Hepatocyte (in vitro differentiated cells): ENCODE data around the gene LARP4B. TPM values are rescaled to one million over a fixed set of nuclear protein-coding genes. Genes with fewer than 3 reads are reported as not detected.

Source experiments
- DNase-seq: peaks from one replicate; pipeline ENCODE4 v3.0.0-alpha.2; 2016; ENCODE audit warnings: low spot score
- H2AFZ ChIP-seq: fragments of 200-600 bp; sonication (generic); 2 replicates; pipeline ENCODE4 v1.6.0; 2016; ENCODE audit warnings: antibody characterized with exemption, mild to moderate bottlenecking
- H3K27ac ChIP-seq: fragments of 200-600 bp; sonication (generic); 2 replicates; pipeline ENCODE4 v1.5.1; 2016; ENCODE audit warnings: mild to moderate bottlenecking
- H3K27me3 ChIP-seq: fragments of 200-600 bp; sonication (generic); 2 replicates; pipeline ENCODE4 v1.6.1; 2016
- H3K36me3 ChIP-seq: fragments of 200-600 bp; sonication (generic); replicated peaks from 2 replicates; pipeline ENCODE4 v1.5.1; 2016; ENCODE audit warnings: low read depth; ENCODE audit not compliant: insufficient read depth
- H3K4me1 ChIP-seq: fragments of 200-600 bp; sonication (generic); 2 replicates; pipeline ENCODE4 v1.5.1; 2016; ENCODE audit warnings: mild to moderate bottlenecking, moderate library complexity; ENCODE audit not compliant: insufficient read depth
- H3K4me2 ChIP-seq: fragments of 200-600 bp; sonication (generic); 2 replicates; pipeline ENCODE4 v1.6.0; 2016
- H3K4me3 ChIP-seq: fragments of 200-600 bp; sonication (generic); 2 replicates; pipeline ENCODE4 v1.5.1; 2016; ENCODE audit warnings: mild to moderate bottlenecking
- H3K79me2 ChIP-seq: fragments of 200-600 bp; sonication (generic); 2 replicates; pipeline ENCODE4 v1.6.0; 2017; ENCODE audit warnings: mild to moderate bottlenecking
- H3K9me2 ChIP-seq: fragments of 200-600 bp; sonication (generic); replicated peaks from 2 replicates; pipeline ENCODE4 v1.6.0; 2017; ENCODE audit warnings: mild to moderate bottlenecking; ENCODE audit not compliant: insufficient read depth
- H3K9me3 ChIP-seq: fragments of 200-600 bp; sonication (generic); 2 replicates; pipeline ENCODE4 v1.5.1; 2016; ENCODE audit warnings: low read depth, mild to moderate bottlenecking
- H4K20me1 ChIP-seq: fragments of 200-600 bp; sonication (generic); 2 replicates; pipeline ENCODE4 v1.6.0; 2016; ENCODE audit warnings: mild to moderate bottlenecking; ENCODE audit not compliant: insufficient read depth, poor library complexity, severe bottlenecking
- CTCF ChIP-seq: fragments of 200-600 bp; sonication (generic); IDR thresholded peaks from 2 replicates; pipeline ENCODE4 v1.5.1; 2016; ENCODE audit warnings: antibody characterized with exemption, mild to moderate bottlenecking; ENCODE audit not compliant: poor library complexity
- EZH2 ChIP-seq: fragments of 200-600 bp; sonication (generic); IDR thresholded peaks from 2 replicates; pipeline ENCODE4 v1.6.1; 2016; ENCODE audit warnings: antibody characterized with exemption, mild to moderate bottlenecking, borderline replicate concordance
- EZH2phosphoT487 ChIP-seq: fragments of 200-600 bp; sonication (generic); IDR thresholded peaks from one replicate; pipeline ENCODE4 v1.6.1; 2018; ENCODE audit warnings: antibody characterized with exemption, mild to moderate bottlenecking, low read depth, moderate library complexity; ENCODE audit not compliant: unreplicated experiment, severe bottlenecking
- WGBS: methylation state at CpG from one replicate; pipeline ENCODE4 v1.1.6; 2016; ENCODE audit warnings: low lambda C conversion rate; ENCODE audit errors: missing lambda C conversion rate; 5-methylcytosine and 5-hydroxymethylcytosine counted together
- polyA plus RNA-seq: library from polyadenylated mRNA; unstranded; fragments of >200 nt; fragmentation: Nextera tagmentation; extraction: Ambion mirVana; gene quantifications from 2 replicates; pipeline ENCODE4 v1.2.1, GENCODE V29; 2016
- total RNA-seq: library from RNA; depleted of rRNA; stranded (reverse); fragments of >200 nt; gene quantifications from 2 replicates; pipeline ENCODE4 v1.2.3, GENCODE V29; 2014

LARP4B gene
- total and polyA plus RNA-seq, 2 experiments from 2014 or later: 28.4 to 43.4 TPM

GRCh38 chr10:841535-841934 lies 90.0 kb downstream of the LARP4B start:
- Histone ChIP-seq H3K79me2 (peaks cover 75% of the 10 kb centered on the region), H3K27ac (no peak overlapping the region), H2AFZ (no peak overlapping the region), H3K36me3 (no peaks in the 10 kb centered on the region), H4K20me1 (peaks cover 7% of the 10 kb centered on the region), H3K27me3 (no peaks in the 10 kb centered on the region), H3K9me2 (no peaks in the 10 kb centered on the region), H3K9me3 (no peaks in the 10 kb centered on the region), H3K4me1 (peaks cover 12% of the 10 kb centered on the region), H3K4me3 (no peak overlapping the region), H3K4me2 (no peak overlapping the region)
- 97% methylated on average over 5 of the region's 5 CpGs for WGBS
- no peak for TF ChIP-seq EZH2phosphoT487
- TF ChIP-seq EZH2: no peak
- no peak for TF ChIP-seq CTCF
- no peak for DNase-seq

DNA sequence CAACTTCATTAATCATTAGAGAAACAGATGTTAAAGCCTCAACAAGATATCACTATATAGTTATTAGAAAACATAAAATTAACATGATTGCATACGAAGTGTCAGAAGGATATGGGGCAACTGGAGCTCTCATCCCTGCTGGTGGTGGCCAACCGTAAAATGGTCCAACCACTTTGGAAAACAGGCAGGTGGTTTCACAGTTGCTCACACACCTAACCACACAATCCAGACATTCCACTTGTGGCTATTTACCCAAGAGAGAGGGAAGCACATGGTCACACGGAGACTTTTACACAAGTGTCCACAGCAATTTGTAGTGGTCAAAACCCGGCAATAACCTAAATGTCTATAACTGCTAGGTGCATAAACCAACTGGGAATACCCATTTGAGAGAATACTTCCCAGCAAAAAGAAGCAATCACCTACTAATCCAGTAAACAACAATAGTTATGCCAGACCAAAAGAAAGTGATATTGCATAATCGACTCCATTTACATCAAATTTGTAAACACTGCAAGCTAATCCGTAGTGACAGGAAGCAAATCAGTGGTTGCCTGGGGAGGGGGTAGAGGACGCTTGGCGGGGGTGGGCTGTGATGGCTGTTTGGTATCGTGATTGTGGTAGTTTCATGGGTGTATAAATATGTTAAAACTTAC lies 91.8 kb downstream of the LARP4B start:
- WGBS: 94% methylated on average over 9 of the region's 9 CpGs
- peaks cover 7% of the 10 kb centered on the region for H4K20me1 ChIP-seq
- H3K27ac ChIP-seq: no peak overlapping the region
- H3K9me2 ChIP-seq: no peaks in the 10 kb centered on the region
- no peaks in the 10 kb centered on the region for H3K36me3 ChIP-seq
- no peak for DNase-seq
- no peaks in the 10 kb centered on the region for H3K27me3 ChIP-seq
- no peaks in the 10 kb centered on the region for H3K9me3 ChIP-seq
- no peak overlapping the region for H3K4me2 ChIP-seq
- H3K4me3 ChIP-seq: no peak overlapping the region
- peaks cover 65% of the 10 kb centered on the region for H3K79me2 ChIP-seq
- peaks cover 6% of the 10 kb centered on the region for H3K4me1 ChIP-seq
- TF ChIP-seq CTCF: no peak
- no peak for TF ChIP-seq EZH2phosphoT487
- TF ChIP-seq EZH2: no peak
- H2AFZ ChIP-seq: no peak overlapping the region

DNA sequence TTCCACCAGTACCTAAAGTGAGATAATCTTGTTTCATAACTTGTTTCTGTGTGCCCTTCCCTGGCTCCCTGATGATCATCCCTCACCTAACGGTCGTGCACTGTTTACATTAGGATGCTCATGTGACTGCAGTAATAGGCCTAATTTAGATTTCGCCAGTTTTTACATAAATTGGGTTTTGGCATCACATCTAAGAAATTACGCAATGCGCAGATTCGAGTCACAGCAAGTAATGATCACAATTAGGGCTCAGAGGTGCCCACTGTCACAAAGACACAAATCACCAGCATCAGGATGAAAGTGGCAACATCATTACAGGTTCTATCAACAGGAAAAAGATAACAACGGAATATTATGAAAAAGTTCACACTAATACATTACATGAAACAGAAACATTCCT lies 94.7 kb downstream of the LARP4B start:
- H2AFZ ChIP-seq: no peak overlapping the region
- H3K9me3 ChIP-seq: no peaks in the 10 kb centered on the region
- peaks cover 55% of the 10 kb centered on the region for H3K79me2 ChIP-seq
- H3K4me3 ChIP-seq: no peak overlapping the region
- H4K20me1 ChIP-seq: peaks cover 5% of the 10 kb centered on the region
- TF ChIP-seq EZH2phosphoT487 (no peak), EZH2 (no peak), CTCF (no peak)
- H3K36me3 ChIP-seq: no peaks in the 10 kb centered on the region
- no peak overlapping the region for H3K27ac ChIP-seq
- 74% methylated on average over 7 of the region's 7 CpGs for WGBS
- no peak for DNase-seq
- H3K9me2 ChIP-seq: no peaks in the 10 kb centered on the region
- no peaks in the 10 kb centered on the region for H3K4me1 ChIP-seq
- H3K4me2 ChIP-seq: no peak overlapping the region
- H3K27me3 ChIP-seq: no peaks in the 10 kb centered on the region

GRCh38 chr10:834493-834892 lies 97.0 kb downstream of the LARP4B start:
- no peak for DNase-seq
- TF ChIP-seq EZH2 (no peak), EZH2phosphoT487 (no peak), CTCF (no peak)
- no peak overlapping the region for H3K27ac ChIP-seq
- no peak overlapping the region for H3K4me2 ChIP-seq
- peaks cover 55% of the 10 kb centered on the region for H3K79me2 ChIP-seq
- H3K27me3 ChIP-seq: no peaks in the 10 kb centered on the region
- H3K36me3 ChIP-seq: no peaks in the 10 kb centered on the region
- H2AFZ ChIP-seq: no peak overlapping the region
- H4K20me1 ChIP-seq: peaks cover 5% of the 10 kb centered on the region
- 97% methylated on average over 5 of the region's 5 CpGs for WGBS
- no peaks in the 10 kb centered on the region for H3K9me2 ChIP-seq
- H3K4me1 ChIP-seq: no peaks in the 10 kb centered on the region
- no peak overlapping the region for H3K4me3 ChIP-seq
- no peaks in the 10 kb centered on the region for H3K9me3 ChIP-seq
